Measurements from ENCODE around the gene APOLD1.
"Not testable (repeated sequence)": the region's sequence is repeated elsewhere in the genome, so short reads cannot be mapped to it uniquely, and the experiment has no call there.

APOLD1 gene

DNA sequence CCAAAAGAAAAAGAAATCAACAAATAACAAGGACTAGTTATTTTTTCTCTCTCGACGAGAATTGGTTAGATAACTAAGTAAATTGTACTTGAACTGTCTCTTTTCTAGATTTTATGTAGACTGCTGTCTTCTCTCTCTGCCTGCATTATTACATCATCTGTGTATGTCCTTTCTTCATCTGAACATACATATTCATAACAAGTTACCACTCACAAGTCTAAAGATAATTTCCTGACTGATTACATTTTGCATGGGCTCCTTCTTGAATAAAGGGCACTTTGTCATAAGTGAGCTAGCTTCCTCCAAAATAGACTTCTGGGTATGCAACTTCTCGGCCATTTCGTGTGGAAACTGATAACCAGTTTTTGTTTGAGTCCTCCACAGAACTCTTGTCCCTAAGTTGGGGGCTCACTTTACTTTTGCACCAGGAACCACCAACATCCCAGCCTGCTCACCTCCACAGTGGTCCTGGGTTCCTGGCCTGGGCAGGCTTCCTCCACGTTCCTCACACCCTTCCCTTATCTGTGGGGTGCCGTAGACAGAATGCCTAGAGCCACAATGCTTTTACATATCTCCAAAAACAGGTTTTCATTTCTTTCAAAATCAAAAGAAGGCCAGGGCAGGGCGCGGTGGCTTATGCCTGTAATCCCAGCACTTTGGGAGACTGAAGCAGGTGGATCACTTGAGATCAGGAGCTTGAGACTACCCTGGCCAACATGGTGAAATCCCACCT is 21.5 kb downstream of the APOLD1 start:
- in situ Hi-C loops (cut with MboI; ENCODE audit: low sequenced_read_pairs), result no loop called here

DNA sequence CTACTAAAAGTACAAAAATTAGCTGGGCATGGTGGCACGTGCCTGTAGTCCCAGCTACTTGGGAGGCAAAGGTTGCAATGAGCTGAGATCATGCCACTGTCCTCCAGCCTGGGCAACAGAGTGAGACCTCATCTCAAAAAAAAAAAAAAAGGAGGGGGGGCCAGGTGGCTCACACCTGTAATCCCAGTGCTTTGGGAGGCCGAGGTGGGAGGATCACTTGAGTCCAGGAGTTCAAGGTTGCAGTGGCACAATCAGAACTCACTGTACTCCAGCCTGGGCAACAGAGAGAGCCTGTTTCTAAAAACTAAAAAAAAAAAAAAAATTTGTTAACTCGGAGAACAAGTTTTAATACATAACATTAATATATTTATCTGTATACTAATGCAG is 22.1 kb downstream of the APOLD1 start:
- in situ Hi-C loops (cut with MboI; ENCODE audit: low sequenced_read_pairs), result not testable (repeated sequence)

DNA sequence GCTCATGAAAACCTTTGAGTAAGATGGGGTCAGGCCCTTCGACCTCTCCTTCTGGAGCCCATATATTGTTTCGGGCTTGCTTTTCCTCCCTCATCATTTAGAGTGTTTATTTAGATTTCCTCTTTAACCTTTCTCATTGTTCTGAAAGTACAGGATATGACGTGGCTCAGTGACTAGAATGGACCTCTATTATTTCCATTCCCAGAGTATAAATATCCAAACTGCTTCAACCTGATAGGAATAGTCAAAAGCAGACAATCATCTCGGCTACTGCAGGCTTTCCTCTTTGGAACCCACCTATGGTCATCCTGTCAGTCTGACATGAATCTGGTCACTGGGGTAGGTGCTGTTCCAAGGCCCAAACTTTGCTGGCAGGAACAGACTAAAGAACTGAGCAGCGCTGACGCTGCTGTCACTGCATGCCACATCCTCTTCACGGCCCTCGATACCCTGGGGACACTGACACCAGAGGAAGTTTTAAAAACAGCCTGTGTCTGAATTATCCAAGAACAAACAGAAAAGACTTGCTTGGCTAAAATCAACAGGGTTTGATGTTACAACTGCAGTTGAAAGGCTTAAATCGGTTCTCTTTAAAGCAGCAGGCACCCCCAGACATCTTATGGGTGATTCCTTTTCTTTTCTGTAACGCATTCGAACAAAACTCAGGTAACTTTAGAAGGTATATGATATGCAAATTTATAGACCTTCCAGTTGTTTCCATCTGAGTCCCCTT is 22.7 kb downstream of the APOLD1 start:
- in situ Hi-C loops (cut with MboI; ENCODE audit: low sequenced_read_pairs), result no loop called here

DNA sequence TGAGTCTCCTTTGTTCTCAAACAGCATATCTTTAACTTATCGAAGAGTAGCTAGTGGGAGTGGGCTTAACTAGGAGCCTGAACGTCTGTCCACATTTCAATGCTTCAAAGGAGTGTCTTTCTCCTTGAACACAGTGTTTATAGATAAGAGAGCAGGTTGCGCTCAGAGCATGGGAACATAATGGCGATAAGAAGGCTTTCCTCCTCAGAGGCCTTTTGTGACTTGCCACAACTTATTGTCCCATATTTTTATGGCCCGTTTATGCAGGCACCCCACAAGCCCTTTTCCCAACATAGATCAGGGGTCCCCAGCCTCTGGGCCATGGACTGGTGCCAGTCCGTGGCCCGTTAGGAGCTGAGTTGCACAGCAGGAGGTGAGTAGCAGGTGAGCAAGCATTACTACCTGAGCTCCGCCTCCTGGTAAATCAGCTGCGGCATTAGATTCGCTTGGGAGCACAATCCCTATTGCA is 25.1 kb downstream of the APOLD1 start:
- in situ Hi-C loops (cut with MboI; ENCODE audit: low sequenced_read_pairs), result no loop called here

DNA sequence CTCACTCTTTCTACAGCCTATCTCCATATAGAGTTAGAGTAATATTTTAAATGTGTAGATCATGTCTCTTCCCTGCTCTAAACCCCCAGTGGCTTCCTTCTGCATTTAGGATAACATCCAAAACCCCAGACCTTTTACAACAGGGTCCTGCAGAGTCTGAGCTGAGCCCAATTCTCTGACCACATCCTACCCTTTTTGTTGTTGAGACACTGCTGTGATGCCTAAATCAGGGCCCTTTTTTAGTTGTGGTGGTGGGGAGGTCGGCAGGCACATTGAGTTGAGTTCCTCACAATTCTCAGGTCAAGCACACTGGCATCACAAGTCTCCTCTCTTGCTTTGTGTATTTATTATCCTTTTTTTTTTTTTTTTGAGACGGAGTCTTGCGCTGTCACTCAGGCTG is 25.9 kb downstream of the APOLD1 start:
- in situ Hi-C loops (cut with MboI; ENCODE audit: low sequenced_read_pairs), result no loop called here

DNA sequence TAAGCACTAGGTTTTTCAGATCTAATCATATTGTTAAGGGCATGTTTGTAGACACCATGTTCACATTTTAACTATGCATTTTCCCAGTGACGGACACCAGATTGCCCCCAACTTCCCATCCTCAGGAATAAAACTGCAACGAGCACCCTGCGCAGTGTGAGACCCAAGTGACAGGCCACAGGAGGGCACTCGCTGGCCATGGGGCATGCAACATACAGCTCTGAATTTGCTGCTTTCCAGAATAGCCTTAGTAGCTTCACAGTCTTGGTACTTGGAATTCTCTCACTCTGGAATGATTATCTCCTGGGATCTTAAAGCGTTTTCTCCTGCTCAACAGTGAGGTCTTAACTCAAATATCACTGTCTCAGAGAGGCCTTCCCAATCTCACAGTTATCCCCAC is 26.7 kb downstream of the APOLD1 start:
- in situ Hi-C loops (cut with MboI; ENCODE audit: low sequenced_read_pairs), result no loop called here

DNA sequence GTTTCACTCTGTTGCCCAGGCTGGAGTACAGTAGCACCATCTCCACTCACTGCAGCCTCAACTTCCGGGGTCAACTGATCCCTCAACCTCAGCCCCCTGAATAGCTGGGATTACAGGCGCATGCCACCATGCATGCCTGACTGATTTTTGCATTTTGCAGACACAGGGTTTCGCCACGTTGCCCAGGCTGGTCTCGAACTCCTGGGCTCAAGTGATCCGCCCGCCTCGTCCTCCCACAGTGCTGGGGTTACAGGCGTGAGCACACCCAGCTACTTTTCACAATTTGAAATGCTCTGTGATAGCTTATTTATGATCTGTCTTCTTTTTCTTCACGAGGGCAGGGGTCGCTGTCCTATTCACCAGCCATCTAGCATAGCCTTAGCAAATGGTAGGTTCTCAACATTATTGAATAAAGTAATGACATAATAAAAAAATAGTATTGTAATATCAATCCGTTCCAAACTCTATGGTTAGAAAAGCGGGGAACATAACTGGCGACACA is 27.2 kb downstream of the APOLD1 start:
- in situ Hi-C loops (cut with MboI; ENCODE audit: low sequenced_read_pairs), result no loop called here

DNA sequence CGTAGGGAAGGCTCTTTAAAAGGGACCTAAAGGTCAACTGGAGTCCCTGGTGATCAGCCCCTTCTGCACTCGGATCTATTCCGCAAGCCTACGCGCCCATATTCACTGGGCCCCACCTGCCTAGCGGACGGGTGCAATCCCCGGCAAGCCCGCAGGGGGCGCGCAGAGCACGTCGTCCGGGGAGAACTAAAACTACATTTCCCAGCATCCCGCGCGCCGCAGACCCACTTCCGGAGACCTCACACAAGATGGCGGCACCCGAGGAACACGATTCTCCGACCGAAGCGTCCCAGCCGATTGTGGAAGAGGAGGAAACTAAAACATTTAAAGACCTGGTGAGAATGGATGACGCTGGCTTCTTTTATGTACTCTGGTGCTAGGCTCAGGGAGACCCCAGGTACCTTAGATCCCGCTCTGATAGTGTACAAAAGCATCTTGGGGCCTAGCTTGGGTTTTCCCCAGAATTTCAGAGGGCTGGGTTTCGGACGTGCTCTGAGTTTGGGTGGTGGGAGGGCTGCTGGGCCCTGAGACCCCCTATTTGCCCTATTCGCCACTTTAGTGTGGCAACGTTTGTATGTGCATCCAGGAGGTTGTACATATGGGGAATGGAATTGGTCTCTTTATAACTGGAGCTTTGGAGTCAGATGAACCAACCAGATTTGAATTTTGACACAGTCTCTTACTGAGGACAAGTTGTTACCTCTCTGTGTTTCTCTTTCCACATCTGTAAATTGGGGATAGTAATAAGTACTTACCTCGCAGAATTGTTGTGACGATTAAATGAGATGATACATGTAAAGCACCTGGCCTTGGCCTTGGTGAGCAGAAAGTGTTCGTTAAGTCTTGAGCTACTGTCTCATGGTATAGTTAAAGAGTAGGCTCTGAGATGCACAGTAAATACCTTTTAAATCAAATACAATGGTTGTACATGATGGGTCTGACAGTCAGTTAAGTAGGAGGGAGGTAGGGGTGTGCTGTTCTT is 28.0 kb downstream of the APOLD1 start, which contains the start of gene DDX47:
TSS of gene DDX47 (plus strand) at position 227 of the 982 bp plus-strand sequence. CDS start at position 249, 22 bp downstream.
- in situ Hi-C loops (cut with MboI; ENCODE audit: low sequenced_read_pairs), result no loop called here

DNA sequence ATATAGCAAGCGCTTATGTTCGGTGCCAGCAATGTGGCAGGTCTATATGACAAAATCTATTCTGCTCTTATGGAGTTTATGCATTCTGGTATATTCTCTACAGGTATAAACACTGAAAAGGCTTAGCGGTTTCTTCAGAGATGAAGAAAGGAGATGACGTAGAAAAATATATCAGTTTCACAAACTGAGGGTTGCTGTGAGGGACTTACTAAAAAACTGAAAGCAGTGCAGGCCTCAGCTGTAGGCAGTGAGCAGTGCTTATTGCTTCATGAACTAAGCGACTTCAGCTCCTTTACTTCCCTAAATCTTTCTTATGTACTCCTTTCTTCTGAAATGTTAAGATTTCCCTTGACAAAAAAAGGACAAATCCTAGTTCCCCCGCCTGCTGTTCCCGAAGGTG is 32.2 kb downstream of the APOLD1 start:
- in situ Hi-C loops (cut with MboI; ENCODE audit: low sequenced_read_pairs), result no loop called here

DNA sequence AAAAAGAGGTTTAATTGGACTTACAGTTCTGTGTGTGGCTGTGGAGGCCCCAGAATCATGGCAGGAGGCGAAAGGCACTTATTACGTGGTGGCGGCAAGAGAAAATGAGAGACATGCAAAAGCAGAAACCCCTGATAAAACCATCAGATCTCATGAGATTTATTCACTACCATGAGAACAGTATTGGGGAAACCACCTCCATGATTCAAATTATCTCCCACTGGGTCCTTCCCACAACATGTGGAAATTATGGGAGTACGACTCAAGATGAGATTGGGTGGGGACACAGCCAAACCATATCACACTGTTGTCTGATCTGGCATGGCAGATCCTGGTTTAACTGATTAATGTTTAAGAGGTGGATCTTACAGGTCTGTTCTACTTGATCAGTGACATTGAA is 33.2 kb downstream of the APOLD1 start:
- in situ Hi-C loops (cut with MboI; ENCODE audit: low sequenced_read_pairs), result no loop called here

DNA sequence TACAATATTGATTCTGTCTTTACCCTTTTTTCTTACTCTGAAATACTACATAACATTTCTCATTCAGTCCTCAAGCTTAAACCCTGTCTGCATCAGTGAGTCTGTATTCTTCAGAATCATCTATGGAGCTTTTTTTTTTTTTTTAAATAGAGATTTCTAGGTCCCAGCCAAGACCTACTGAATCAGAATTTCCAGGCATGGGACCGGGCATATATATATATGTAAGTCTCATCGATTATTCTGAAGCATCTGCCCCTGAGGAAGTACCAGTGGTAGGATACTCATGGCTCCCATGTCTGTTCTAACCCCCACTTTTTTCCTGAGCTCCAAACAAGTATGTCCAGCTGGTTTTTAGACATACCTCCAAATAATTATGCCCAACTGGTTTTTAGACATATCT is 33.8 kb downstream of the APOLD1 start:
- in situ Hi-C loops (cut with MboI; ENCODE audit: low sequenced_read_pairs), result no loop called here

DNA sequence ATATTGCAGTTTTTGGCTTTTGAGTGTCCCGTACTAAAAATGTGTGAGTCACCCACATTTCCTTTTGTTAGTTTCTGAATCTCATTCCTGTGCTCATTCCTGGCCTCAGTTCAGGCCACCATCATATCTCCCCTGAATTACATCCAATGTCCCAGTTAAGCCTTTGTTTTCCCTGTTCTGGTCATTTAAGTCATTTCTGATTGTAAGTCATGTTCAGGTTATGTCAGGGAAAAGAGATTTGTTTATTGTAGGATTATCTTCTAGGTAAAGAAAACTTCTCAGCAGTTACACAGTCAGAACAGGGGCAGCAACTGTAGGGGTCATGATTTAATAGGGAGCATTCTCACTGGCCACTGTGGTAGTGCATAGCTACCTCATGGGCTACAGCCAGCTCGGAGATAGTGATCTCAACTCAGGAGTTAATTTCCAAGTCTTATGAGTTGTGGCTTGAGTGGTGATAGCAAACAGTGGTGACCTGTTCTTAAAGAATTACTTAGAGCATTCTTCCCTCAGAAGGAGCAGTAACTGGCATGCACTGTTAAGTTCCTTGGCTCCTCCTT is 34.4 kb downstream of the APOLD1 start:
- in situ Hi-C loops (cut with MboI; ENCODE audit: low sequenced_read_pairs), result no loop called here

DNA sequence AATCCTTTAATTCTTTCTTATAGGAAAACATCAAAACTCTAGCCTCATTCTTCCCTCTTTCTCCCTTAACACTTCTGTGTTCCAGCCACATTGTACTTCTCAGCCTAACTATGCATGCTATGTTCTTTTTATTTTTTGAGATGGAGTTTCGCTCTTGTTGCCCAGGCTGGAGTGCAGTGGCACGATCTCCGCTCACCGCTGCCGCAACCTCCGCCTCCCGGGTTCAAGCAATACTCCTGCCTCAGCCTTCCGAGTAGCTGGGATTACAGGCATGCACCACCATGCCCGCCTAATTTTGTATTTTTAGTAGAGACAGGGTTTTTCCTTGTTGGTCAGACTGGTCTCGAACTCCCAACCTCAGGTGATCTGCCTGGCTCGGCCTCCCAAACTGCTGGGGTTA is 34.9 kb downstream of the APOLD1 start:
- in situ Hi-C loops (cut with MboI; ENCODE audit: low sequenced_read_pairs), result not testable (repeated sequence)

DNA sequence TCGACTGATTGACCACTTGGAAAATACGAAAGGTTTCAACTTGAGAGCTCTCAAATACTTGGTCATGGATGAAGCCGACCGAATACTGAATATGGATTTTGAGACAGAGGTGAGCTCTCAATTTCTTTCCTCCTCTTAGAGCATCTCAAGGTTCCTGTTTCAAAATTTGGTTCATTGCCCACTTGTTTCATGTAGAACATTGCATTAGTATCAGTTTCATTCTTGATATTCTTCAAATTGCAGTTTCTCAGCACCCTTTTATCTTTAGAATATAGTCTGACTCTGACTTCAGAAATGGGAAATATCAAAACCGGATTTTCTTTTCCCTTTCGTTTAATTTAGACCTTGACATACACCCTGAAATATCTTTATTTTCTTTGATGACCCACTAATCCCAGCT is 36.5 kb downstream of the APOLD1 start:
- in situ Hi-C loops (cut with MboI; ENCODE audit: low sequenced_read_pairs), result no loop called here

DNA sequence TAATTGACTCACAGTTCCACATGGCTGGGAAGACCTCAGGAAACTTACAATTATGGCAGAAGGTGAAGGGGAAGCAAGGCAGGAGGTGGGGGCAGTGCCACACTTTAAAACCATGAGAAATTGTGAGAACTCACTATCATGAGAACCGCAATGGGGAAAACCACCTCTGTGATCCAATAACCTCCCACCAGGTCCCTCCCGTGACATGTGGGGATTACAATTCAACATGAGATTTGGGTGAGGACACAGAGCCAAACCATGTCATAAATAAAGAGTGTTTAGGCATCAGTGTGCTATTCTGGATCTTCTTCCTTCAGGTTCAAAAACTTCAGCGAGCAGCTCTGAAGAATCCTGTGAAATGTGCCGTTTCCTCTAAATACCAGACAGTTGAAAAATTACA is 37.4 kb downstream of the APOLD1 start:
- in situ Hi-C loops (cut with MboI; ENCODE audit: low sequenced_read_pairs), result no loop called here

DNA sequence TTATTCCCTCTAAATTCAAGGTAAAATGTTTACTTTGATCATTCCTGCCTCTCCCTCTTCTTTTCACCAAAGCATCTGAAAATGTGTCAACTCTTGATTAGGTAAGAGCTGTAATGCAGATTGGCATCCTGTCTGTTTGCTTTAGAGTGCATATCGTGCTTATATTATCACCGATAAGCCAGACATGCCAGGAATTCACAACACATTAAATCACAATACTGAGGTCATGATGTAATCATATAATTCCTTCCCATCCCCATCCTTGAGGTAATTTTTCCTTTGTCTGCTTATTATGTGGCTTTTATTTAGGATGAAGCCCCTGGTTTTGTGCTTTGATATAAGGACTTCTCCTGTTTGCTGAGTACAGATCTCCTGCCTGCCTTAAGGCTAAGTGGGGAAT is 37.8 kb downstream of the APOLD1 start:
- in situ Hi-C loops (cut with MboI; ENCODE audit: low sequenced_read_pairs), result no loop called here

DNA sequence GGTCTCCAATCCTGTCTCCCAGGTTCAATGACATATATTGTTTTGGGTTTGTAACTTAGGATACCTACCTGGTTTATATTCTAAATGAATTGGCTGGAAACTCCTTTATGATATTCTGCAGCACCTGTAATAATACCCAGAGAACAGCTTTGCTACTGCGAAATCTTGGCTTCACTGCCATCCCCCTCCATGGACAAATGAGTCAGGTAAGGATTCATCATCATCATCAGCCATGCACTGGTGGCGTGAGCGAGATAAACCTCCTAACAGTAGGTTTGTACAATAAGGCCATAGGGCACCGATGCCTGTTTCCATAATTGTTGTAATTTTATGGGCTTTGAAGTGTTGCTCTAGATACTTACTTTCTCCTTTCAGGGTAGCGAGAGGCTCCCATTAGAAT is 38.4 kb downstream of the APOLD1 start:
- in situ Hi-C loops (cut with MboI; ENCODE audit: low sequenced_read_pairs), result no loop called here

DNA sequence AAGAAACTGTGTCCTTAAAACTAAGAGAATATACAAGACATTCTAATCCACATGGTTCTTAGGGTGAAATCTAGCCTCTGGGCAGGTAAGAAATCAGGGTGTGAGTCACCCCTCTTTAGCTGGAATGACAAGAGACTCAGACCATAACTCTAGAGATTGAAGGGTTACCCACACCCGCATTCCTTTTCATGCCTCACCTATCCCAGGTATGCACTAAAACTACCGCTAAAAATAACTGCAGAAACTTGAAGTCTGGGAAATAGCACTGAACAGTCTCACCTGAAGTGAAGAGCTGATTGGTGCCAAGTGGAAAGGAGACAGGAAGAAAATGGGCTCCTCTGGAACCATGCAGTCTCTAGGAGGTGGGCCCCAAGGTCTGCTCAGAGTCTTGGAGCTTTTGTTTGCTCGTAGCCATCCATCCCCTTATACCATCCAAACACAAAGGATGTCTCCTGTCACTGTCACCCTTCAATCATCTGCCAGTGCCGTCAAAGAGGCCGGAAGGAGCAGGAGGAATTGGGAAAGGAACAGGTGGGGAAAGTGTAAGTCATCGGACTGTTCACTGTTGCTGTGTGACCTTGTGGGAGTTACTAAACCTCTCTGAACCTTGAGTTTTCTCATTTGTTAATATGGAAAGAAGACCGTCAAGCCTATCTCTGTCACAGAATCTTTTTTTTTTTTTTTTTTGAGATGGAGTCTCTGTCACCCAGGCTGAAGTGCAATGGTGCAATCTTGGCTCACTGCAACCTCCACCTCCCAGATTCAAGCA is 50.1 kb downstream of the APOLD1 start:
- in situ Hi-C loops (cut with MboI; ENCODE audit: low sequenced_read_pairs), result no loop called here

DNA sequence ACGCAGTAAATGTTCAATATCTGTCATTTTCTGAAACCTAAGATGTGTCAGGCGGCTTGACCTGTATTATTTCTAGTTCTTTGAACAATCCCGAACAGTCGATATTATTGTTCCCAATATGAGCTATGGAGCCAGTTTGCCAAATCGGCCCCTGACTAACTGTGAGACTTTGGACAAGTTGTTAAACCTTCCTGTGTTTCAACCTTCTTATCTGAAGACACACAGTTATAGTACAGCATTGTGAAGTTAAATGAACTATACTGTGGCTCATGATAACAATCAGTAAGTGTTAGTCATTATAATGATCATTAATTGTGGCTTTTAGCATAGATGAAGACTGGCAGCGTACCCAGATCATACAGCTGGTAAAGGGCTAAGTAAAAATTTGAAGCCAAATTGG is 51.1 kb downstream of the APOLD1 start:
- in situ Hi-C loops (cut with MboI; ENCODE audit: low sequenced_read_pairs), result no loop called here
